GM21528 (cell line): Measurements from ENCODE around the gene IGLL1.
"Not testable (repeated sequence)": the region's sequence is repeated elsewhere in the genome, so short reads cannot be mapped to it uniquely, and the experiment has no call there.

Experiments
- ATAC-seq: cut with Tn5 transposase; IDR thresholded peaks from one replicate; pipeline ENCODE4 v1.9.1; 2021; ENCODE audit warnings: mild to moderate bottlenecking, moderate library complexity; ENCODE audit not compliant: unreplicated experiment, low FRiP score

Gene IGLL1

GRCh38 chr22:23565305-23565914 is 14.7 kb downstream of the IGLL1 start:
- ATAC-seq, result no peak

GRCh38 chr22:23564276-23564675 is 15.8 kb downstream of the IGLL1 start:
- ATAC-seq, result no peak

DNA sequence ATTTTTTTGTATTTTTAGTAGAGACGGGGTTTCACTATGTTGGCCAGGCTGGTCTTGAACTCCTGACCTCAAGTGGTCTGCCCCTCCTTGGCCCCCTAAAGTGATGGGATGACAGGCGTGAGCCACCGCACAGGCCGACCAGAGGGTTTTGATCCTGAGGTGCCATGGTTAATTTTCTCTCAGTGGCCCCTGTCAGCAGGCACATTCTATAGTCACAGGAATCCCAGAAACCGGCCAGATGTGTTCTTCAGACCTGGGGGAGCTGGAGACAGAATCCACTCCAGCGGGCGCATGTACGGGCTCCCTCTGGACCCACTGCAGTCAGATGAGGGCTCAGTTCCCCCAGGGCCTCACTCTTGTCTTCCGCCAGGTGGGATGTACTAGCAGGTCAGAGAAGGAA is 17.0 kb downstream of the IGLL1 start:
- ATAC-seq, result no peak

GRCh38 chr22:23562186-23562585 is 17.9 kb downstream of the IGLL1 start:
- ATAC-seq, result no peak

DNA sequence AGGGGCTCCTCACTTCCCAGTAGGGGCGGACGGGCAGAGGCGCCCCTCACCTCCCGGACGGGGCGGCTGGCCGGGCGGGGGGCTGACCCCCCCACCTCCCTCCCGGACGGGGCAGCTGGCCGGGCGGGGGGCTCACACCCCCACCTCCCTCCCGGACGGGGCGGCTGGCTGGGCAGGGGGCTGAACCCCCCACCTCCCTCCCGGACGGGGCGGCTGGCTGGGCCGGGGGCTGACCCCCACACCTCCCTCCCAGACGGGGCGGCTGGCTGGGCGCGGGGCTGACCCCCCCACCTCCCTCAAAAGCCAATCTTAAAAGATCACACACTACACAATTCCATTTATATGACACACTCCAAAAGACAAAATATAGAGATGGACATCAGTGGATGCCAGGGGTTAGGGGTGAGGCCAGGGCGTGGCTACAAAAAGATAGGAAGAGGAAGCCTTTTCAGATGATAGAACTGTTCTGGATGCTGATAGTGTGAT is 19.0 kb downstream of the IGLL1 start:
- not testable (repeated sequence) for ATAC-seq

GRCh38 chr22:23560215-23560614 is 19.9 kb downstream of the IGLL1 start:
- ATAC-seq, result not testable (repeated sequence)

DNA sequence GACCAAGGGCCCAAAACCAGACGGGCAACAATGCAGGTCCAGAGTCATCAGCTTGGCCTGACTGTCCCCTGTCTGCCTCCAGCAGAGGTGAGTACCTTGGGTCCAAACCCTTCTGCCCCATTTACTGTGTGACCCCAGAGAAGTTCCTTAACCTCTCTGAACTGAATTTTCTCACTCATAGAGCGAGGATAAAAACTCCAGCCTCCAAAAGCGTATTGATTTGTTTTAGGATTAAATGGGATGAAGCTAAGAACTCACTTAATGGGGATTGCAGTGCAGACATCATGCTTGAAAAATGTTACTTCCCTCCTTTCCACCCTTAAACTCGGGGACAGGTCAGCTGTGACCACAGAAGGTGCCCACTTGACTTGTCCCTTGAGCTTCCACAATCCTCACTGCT is 22.6 kb downstream of the IGLL1 start:
- ATAC-seq, result no peak

DNA sequence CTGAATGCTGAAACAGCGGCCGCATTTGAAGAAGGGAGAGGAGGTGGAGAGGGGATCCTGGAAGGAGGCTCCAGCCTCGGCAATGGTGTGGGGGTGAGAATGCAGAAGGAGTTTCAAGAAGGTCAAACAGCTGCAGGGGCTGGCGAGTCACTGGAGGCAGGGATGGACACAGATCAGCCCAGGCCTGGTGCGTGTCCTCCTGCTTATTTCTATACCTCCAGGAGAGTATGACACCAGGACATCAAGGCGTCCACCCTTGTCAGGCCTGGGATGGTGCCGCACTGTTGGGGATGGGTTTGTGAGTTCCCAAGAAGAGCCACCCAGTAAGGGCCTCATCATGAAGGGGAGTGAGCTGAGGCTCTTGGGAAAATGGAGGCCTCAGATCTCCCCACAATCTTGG is 23.1 kb downstream of the IGLL1 start:
- ATAC-seq, result no peak

DNA sequence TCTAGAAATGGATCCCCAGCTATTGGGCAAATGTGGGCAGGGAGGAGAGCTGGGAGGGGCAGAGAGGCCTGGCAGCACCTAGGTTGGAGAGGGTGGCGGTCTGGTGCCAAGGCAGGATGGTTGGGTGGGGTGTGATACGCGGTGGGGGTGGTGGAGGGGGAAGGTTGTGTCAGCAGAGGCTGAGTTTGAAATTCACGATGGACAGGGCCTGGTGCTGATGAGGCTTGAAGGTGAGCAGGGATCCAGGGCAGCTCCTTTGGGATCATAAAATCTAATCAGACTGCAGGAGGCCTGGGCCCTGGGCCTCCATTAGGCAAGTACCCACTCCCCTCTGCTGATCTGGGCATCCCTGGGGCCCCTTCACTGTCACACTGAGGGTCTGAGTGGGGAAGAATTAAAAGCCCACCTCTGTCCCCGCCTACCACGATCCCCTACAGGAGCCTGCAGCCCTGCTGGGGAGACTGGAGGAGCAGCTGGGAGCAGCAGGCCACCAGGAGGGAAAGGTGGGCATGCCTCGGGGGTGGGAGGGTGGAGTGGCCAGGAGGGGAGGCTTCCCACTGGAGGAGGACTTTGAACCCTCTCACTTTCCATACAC is 24.0 kb downstream of the IGLL1 start:
- ATAC-seq, result no peak

DNA sequence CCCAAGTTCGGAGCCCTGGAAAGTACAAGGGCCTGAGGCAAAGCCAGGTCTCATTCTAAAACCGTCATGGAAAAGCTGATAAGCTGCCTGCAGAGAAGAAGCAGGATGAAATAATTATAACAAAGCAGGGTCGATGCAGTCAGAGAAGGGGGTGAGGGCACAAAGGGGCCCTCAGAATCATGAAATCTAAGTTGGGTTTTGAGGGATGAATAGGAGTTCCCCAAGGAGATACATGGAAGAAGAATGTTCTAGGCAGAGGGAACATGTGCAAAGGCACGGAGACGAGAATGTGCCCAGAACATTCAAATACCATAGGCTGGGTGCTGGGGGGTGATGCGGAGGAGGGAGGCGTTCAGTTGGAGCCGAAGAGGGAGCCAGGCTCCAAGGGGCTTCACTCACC is 25.0 kb downstream of the IGLL1 start:
- ATAC-seq, result no peak

DNA sequence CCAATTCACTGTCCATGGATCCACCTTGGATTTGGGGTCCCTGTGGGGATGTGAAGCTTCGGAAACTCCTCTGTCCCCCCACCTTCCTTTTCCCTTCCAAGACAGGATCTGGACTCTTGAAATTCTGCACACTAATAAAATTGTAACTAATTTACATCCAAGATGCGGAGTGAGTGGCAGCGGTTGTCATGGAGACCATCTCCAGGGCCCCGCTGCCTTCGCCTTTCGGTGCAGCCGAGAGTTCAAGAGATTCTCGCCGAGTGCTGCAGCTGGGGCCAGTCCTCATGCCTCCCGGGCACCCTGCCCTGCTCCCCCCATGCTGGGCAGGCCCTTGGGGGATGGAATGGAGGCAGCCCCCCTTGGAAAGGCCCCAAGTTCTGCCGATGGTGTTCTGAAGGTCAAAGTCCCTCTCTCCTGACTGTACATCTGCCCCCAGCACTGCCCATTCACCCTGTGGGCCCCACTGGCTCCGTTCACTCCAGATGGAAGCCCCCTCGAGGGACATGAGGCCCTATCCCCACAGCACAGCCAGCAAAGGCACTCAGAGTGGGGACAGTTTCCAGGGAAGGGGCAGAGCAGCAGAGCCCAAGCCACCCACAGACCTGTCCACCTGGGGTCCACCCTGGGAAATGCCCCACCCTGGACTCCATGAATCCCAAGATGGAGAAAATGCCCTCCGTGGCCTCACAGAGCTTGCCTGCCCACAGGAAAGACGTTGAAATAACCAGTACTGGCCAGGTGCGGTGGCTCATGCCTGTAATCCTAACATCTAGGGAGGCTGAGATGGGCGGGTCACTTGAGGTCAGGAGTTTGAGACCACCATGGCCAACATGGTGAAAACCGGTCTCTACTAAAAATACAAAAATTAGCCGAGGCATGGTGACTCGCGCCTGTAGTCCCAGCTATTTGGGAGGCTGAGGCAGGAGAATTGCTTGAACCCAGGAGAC is 25.9 kb downstream of the IGLL1 start:
- no peak for ATAC-seq

- ATAC-seq, result no peak
Observed at GRCh38 chr22:23553438-23553837, 26.7 kb downstream of the IGLL1 start.

- no peak for ATAC-seq
Observed at GRCh38 chr22:23552573-23552972, 27.5 kb downstream of the IGLL1 start.

DNA sequence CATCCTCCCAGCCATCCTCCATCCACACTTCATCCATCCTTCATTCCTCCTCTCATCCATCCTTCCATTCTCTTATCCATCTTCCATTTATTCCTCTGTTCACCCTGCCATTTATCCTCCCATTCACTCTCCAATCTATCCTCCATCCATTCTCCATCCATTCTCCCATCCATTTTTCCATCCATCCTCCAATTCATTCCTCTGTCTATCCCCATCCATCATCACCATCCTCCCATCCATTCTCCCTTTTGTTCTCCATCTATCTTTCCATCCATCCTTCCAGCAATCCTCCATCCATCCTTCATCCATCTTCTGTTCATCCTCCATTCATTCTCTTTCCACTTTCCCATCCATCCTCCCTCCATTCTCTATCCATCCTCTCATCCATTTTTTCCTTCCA is 28.7 kb downstream of the IGLL1 start:
- ATAC-seq, result no peak

DNA sequence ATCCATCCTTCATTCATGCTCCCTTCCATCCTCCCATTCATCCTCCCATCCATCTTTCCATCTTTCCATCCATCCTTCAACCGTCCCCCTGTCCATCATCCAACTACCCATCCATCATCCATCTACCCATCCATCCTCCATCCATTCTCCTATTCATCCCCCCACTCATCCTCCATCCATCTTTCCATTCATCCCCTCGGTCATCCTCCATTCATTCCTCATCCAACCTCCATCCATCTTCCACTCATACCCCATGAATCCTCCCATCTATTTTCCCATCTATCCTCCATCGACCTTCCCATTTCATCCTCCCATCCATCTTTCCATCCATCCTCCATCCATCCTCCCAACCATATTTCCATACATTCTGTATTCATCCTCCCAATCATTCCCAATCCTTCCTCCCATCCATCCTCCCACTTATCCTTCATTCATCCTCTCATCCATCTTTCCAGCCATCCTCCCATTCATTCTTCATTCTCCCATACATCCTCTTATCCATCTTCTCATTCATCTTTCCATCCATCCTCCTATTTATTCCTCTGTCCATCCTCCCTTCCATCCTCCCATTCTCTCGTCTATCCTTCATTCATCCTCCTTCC is 29.9 kb downstream of the IGLL1 start:
- no peak for ATAC-seq

- ATAC-seq, result no peak
Observed at GRCh38 chr22:23549198-23549595, 30.9 kb downstream of the IGLL1 start.

- ATAC-seq, result no peak
Observed at GRCh38 chr22:23548501-23549197, 31.4 kb downstream of the IGLL1 start.

DNA sequence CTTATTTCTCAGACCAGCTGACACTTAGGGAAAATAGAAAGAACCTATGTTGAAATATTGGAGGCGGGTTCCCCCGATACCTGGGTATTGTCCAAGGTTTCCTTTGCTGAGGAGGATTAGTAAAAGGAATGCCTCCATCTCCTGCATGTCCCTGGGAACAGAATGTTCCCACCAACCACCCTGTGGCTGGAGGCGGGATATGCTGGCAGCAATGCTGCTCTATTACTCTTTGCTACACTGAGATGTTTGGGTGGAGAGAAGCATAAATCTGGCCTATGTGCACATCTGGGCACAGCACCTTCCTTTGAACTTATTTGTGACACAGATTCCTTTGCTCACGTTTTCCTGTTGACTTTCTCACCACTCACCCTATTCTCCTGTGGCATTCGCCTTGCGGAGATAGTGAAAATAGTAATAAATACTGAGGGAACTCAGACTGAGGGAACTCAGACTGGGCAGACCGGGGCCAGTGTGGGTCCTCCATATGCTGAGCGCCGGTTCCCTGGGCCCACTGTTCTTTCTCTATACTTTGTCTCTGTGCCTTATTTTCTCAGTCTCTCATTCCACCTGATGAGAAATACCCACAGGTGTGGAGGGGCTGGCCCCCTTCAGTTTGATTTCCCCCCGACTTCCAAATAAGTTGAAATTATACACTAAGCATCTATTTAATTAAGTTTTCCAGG is 32.1 kb downstream of the IGLL1 start:
- no peak for ATAC-seq

DNA sequence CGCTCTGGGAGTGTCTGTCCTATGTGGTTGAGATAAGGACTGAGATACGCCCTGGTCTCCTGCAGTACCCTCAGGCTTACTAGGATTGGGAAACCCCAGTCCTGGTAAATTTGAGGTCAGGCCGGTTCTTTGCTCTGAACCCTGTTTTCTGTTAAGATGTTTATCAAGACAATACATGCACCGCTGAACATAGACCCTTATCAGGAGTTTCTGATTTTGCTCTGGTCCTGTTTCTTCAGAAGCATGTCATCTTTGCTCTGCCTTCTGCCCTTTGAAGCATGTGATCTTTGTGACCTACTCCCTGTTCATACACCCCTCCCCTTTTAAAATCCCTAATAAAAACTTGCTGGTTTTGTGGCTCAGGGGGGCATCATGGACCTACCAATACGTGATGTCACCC is 32.7 kb downstream of the IGLL1 start:
- not testable (repeated sequence) for ATAC-seq

DNA sequence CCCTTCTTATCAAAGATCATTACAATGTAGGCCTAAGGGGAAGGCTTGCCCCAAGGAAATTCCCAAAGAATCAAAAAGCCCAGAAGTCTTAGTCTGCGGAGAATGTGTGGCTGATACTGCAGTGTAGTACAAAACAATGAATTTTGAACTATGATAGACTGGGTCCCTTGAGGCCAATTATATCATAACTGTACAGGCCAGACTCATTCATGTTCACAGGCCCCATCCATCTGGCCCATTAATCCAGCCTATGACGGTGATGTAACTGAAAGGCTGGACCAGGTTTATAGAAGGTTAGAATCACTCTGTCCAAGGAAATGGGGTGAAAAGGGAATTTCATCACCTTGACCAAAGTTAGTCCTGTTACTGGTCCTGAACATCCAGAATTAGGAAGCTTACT is 35.2 kb downstream of the IGLL1 start:
- ATAC-seq, result no peak
